Stomach smooth muscle (tissue), 2 donors: Measurements from ENCODE around the gene PLD4.

Experiments used
- H3K27ac ChIP-seq: one replicate; pipeline ENCODE4 v1.7.0; 2013; ENCODE audit warnings: mild to moderate bottlenecking, low read length, inconsistent platforms
- H3K27me3 ChIP-seq, 2 donors: one replicate each; pipeline ENCODE4 v1.7.0; 2013; ENCODE audit warnings: low read length in 2 of 2; ENCODE audit not compliant: insufficient read depth in 2 of 2, control insufficient read depth in 1 of 2
- H3K36me3 ChIP-seq, 2 donors: one replicate each; pipeline ENCODE4 v1.7.0; 2013; ENCODE audit warnings: low read length in 2 of 2; ENCODE audit not compliant: control insufficient read depth in 2 of 2, insufficient read depth in 2 of 2
- H3K4me1 ChIP-seq: one replicate; pipeline ENCODE4 v1.7.0; 2013; ENCODE audit warnings: low read length; ENCODE audit not compliant: control insufficient read depth, insufficient read depth
- H3K4me3 ChIP-seq, 2 donors: one replicate each; pipeline ENCODE4 v1.7.0; 2013; ENCODE audit warnings: low read length in 2 of 2
- H3K9ac ChIP-seq, 2 donors: one replicate each; pipeline ENCODE4 v1.7.0; 2013; ENCODE audit warnings: low read length in 2 of 2, mild to moderate bottlenecking in 1 of 2
- H3K9me3 ChIP-seq, 2 donors: one replicate each; pipeline ENCODE4 v1.7.0; 2013; ENCODE audit warnings: low read length in 2 of 2; ENCODE audit not compliant: control insufficient read depth in 2 of 2
- donor health status: healthy.
- donor health status: Pancreatic carcinoma.

The PLD4 gene

DNA sequence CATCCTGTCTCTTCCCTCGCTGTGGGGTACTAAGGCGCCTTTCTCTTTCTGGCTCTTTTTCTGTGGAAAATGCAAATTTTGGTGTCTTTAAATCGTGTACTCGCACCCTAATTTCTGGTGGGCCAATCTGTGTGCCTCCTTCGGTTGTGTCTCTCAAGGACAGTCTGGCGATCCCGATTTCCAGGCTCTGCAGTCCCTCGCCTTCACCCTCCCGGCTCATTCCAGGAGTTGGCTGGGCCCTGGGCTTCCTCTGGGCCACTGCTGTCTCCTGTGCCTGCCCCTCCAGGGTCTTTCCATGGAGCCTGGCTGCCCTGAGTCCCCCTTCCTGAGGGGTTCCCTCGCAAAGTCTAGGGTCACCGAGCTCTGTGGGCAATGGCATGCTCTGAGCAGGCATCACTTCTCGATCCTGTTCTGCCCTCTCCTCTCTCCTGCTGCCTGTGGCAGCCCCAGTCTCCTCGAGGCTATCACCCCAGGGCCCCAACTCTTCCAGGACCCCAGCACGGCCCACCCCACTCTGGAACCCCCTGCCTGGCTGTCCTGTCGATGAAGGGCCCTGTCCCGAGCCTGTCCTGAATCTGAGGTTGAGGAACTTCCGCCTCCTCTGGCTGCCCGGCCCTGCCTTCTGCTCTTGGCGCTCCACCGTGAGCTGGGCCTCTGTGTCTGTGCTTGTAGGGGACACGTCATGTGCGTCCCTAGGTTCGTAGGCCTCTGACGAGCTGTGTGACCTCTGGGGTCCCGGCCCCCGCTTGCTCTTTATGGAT lies 29.4 kb downstream of the PLD4 start:
- Histone ChIP-seq H3K27me3 (no peaks in the 10 kb centered on the region), H3K4me3 (no peak overlapping the region), H3K4me1 (peaks cover 10% of the 10 kb centered on the region), H3K9ac (no peak overlapping the region), H3K36me3 (peaks cover 39 to 47% of the 10 kb centered on the region in 2 donors), H3K9me3 (no peaks in the 10 kb centered on the region), H3K27ac (no peak overlapping the region)

DNA sequence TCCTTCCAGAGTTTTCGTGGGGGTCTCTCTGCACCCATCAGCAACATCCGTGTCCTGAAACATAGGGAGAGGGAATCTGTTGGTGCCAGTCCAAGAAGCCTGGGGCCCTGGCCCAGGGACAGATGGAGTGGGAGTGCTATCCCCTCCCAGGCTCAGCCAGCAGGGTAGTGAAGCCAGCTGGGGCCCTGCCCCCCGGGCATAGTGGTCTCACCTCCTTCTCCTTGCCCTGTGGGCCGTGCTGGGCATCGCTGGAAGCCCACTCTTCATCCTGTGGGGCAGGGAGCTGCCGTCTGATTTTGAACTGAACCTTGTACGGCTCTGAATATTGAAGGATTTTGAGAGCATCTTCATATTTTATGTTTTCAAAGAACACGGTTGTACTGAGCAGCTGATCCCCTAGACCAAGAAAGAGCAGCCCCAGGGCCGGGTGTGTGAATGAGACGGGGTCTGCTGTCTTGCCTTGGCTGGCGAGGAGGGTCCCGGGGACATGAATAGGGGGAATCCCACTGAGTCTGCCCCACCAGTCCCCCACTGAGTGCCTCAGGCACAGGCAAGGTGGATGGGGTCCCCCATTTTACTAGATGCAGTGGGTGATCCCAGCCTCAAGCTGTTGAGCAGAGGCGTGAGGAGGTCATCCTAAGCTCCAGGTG lies 30.2 kb downstream of the PLD4 start:
- Histone ChIP-seq H3K27ac (no peak overlapping the region), H3K9me3 (no peaks in the 10 kb centered on the region), H3K36me3 (peaks cover 39 to 47% of the 10 kb centered on the region in 2 donors), H3K4me1 (peaks cover 10% of the 10 kb centered on the region), H3K4me3 (no peak overlapping the region), H3K9ac (no peak overlapping the region), H3K27me3 (no peaks in the 10 kb centered on the region)

DNA sequence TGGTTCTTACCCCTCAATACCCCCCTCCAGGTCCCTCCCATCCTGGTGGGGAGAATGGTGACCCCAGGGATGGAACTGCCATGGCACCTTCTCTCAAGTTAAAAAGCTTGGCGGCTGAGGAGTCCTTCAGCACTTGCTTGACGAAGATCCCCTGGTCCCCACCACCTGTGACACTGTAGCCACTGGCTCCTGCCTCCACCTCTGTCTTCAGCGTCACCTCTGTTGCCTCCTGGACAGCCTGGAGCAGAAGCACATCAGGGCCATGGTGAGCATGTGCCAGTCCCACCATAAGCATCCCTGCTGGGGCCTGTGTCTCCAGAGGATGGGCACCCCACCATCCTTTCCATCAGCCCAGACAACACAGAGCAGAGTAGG lies 30.7 kb downstream of the PLD4 start:
- H3K27ac ChIP-seq = no peak overlapping the region
- H3K9me3 ChIP-seq = no peaks in the 10 kb centered on the region
- no peak overlapping the region for H3K9ac ChIP-seq
- no peak overlapping the region for H3K4me3 ChIP-seq
- H3K36me3 ChIP-seq = peaks cover 39 to 48% of the 10 kb centered on the region in 2 donors
- no peaks in the 10 kb centered on the region for H3K27me3 ChIP-seq
- H3K4me1 ChIP-seq = peaks cover 10% of the 10 kb centered on the region

DNA sequence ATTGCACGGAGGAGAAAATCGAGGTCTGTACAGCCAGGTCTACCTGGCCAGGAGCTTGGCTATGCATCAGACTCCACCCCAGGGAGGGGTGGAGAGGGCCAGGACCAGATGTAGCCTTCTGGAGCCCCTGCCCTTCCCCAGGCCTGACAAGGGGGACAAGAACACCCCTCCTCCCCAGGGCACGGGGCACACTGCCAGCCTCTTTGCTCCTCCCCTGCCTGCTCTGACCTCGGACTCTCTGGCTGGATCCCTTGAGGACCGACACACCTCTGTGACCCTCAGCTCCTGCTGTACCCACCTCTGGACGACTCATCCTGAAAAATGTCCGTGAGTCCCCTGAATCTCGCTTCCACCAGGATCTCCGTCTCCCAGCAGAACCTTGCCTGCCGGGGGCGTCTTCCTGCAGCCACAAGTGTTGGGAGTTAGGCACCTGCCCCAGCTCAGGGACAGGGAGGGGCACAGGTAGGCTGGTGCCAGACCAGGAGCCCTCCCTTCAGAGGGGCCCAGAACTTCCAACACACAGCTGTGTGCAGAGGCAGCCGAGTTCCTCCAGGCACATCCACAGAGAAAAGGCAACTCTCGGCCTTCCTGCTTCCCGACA lies 31.7 kb downstream of the PLD4 start:
- Histone ChIP-seq H3K27me3 (no peaks in the 10 kb centered on the region), H3K4me3 (no peak overlapping the region), H3K27ac (no peak overlapping the region), H3K36me3 (peaks cover 39 to 50% of the 10 kb centered on the region in 2 donors), H3K9me3 (no peaks in the 10 kb centered on the region), H3K9ac (no peak overlapping the region), H3K4me1 (peaks cover 10% of the 10 kb centered on the region)

DNA sequence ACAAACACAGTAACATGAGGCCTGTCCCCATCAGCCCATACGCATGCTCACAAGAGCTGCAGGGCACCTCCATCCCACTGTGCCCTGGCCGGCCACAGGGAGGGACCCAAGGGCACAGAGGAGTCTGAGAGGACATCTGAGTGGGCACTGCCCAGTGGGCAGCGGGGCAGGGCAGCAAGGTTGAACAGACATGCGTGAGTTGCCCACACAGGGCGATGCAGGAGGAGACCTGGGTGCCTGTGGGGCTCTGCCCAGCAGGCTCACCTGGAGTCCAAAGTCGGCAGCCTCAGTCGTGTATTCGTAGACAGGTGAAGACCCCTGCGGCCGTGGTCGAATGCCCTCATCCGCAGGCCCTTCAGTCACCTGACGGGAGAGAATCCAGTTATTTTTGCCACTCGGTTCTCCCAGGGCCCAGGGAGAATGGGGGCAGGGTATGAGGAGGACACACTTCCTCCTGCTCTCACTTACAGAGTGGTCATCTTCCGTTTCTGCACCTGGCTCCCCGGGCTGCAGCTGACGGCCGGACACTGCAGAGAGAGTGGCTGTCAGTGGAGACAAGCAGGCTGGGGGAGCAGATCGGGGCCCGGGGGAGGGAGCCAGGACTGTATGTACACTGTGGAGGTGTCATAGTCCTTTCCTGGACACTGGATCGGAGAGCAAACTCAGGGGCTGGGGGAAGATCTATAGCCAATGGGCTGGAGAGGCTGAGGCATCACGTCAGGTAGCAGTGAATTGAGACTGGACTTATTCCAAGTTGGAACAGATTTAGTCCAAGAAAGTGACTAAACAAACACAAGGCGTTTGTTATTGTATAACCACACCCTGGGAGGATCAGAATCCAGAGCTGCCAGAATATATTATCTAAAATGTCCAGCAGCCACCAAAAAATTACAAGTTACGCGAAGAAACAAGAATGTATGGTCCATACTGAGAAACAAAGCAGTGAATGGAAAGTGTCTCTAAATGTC lies 32.8 kb downstream of the PLD4 start:
- Histone ChIP-seq H3K27me3 (no peaks in the 10 kb centered on the region), H3K36me3 (peaks cover 39 to 49% of the 10 kb centered on the region in 2 donors), H3K4me3 (no peak overlapping the region), H3K27ac (no peak overlapping the region), H3K4me1 (peaks cover 10% of the 10 kb centered on the region), H3K9me3 (no peaks in the 10 kb centered on the region), H3K9ac (no peak overlapping the region)

DNA sequence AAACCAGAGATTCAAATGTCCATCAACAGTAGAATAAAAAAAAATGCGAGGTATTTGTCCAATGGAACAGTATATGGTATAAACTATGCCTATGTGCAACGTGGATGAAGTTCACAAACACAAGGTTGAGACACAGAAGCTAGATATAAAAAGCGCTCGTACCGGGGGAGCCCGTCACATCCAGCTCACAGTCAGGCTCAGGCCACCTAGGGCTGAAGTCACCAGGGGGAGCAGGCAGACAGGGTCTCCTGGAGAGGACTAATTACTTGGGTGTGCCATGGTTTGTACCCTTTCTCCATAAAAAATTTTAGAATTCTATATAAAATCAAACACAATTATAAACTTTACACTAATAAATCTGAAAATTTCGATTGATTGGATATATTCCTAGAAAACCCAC lies 39.9 kb downstream of the PLD4 start:
- H3K9ac ChIP-seq = no peak overlapping the region
- no peaks in the 10 kb centered on the region for H3K27me3 ChIP-seq
- no peak overlapping the region for H3K27ac ChIP-seq
- peaks cover 42% of the 10 kb centered on the region for H3K4me1 ChIP-seq
- no peak overlapping the region for H3K4me3 ChIP-seq
- peaks cover 3 to 5% of the 10 kb centered on the region in 2 donors for H3K36me3 ChIP-seq
- no peaks in the 10 kb centered on the region for H3K9me3 ChIP-seq

DNA sequence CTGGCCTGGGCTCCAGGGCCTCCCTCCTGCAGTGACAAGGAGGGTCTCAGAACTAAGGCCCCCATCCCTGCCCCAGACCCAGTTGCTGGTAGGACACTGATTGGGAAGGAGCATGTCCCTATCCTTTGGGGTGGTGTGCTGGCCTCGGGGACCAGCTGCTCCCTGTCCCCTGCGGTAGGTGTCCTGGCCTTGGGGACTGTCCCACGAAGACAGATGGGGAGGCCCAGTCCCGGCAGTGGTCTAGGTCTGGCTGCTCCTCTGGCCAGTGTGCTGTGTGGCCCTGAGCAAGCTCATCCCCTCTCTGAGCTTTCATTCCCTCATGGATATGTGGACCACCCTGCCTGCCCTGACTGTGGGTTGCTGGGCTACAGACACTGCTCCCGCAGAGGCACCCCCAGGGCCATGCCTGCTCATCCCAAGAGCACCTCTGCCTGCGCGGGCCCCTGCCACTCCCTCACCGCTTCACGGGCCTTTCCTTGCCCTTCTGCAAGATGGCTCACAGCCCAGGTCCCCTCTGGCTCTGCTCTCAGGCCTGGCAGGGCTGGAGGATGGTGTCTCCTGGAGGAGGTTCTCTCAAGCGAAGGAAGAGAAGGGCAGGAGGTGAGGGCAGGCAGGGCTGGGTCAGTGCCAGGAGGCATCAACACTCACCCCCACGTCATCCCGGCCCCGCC lies 41.0 kb downstream of the PLD4 start:
- no peaks in the 10 kb centered on the region for H3K9me3 ChIP-seq
- peak overlapping the region in 1 of 2 donors; percentile 22 for H3K4me3 ChIP-seq
- peaks cover 2 to 3% of the 10 kb centered on the region in 2 donors for H3K36me3 ChIP-seq
- H3K9ac ChIP-seq = no peak overlapping the region
- H3K4me1 ChIP-seq = peaks cover 53% of the 10 kb centered on the region
- H3K27ac ChIP-seq = peak overlapping the region; percentile 97
- H3K27me3 ChIP-seq = no peaks in the 10 kb centered on the region

DNA sequence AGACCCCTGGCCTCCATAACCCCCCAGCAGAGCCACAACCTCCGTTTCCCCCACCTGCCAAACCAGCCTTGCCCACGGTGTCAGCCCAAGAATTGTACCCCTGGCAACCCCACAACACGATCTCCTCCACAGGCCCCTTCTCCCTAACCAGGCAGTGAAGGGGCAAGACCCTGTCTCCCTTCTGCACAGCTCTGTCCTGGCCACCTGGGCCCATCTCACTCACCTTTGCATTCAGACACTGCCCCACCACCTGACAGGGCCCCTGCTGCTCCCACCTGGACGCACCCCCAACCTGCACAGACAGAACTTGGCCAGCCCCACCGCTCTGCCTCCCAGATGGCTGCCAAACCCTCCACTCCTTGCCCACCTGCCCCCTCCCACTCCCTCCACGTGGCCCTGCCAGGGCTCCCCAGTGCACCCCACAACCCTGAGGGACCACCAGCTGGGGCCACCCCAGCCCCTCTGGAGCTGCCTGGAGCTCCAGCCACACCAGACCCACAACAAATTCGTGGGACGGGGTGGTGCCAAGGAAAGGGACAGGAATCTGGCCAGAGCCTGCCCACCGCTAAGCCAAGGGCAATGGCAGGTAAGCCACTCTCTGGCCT lies 41.7 kb downstream of the PLD4 start:
- Histone ChIP-seq H3K27ac (peak overlapping the region; percentile 97), H3K27me3 (no peaks in the 10 kb centered on the region), H3K9ac (peak overlapping the region in 1 of 2 donors; percentile 48), H3K4me1 (peaks cover 59% of the 10 kb centered on the region), H3K9me3 (no peaks in the 10 kb centered on the region), H3K4me3 (peak overlapping the region in 1 of 2 donors; percentile 83), H3K36me3 (peaks cover 2 to 3% of the 10 kb centered on the region in 2 donors)

DNA sequence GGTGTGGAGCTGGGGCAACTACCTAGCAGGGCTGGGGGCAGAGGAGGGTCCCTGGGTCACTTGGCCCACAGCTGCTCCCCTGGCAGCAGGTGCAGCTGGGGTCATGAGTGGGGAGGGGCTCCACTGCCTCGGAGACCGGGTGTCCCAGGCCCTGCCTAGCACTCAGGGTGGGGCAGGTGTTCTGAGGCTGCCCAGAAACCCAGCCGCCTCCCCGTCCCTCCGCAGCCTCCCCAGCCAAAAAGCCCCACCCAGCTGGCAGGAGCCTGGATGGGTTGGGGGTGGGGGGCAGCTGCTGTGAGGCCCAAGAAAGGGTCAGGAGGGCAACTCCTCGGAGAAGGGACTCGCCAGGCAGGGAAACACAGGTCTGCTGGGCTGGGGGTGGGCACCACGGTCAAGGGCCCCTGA lies 42.3 kb downstream of the PLD4 start:
- Histone ChIP-seq H3K27ac (peak overlapping the region; percentile 97), H3K4me3 (peak overlapping the region; percentile 83 to 84), H3K9me3 (no peaks in the 10 kb centered on the region), H3K4me1 (peaks cover 65% of the 10 kb centered on the region), H3K27me3 (no peaks in the 10 kb centered on the region), H3K36me3 (peaks cover 2 to 3% of the 10 kb centered on the region in 2 donors), H3K9ac (peak overlapping the region; percentile 47 to 59)
